ENCODE measurements around the gene PIP5K1A.
A peak's percentile ranks its signal among the peaks of the same experiment; 100 is the strongest.

PIP5K1A gene

GRCh38 chr1:151237678-151238466, 39.5 kb downstream of the PIP5K1A start:
- TF ChIP-seq CTCF (IDR thresholded peaks at IDR 0.05; ENCODE audit: borderline replicate concordance, control extremely low read depth, extremely low read depth, insufficient read depth, missing control alignments): no peak

GRCh38 chr1:151238467-151238739, 40.1 kb downstream of the PIP5K1A start:
- in situ Hi-C loops (cut with MboI; ENCODE audit: low sequenced_read_pairs, unreplicated experiment): no loop called here
- TF ChIP-seq CTCF (IDR thresholded peaks at IDR 0.05; ENCODE audit: borderline replicate concordance, control extremely low read depth, extremely low read depth, insufficient read depth, missing control alignments): no peak
- no peak for DNase-seq (ENCODE audit: low spot score)

More at GRCh38 chr1:151237678-151238466, 39.5 kb downstream of the PIP5K1A start:
- in situ Hi-C loops (cut with MboI; ENCODE audit: low sequenced_read_pairs, unreplicated experiment): no loop called here
- peak; percentile 61 for DNase-seq (ENCODE audit: low spot score)

- in situ Hi-C loops (cut with MboI; ENCODE audit: low sequenced_read_pairs, unreplicated experiment): no loop called here
- no peak for TF ChIP-seq CTCF (IDR thresholded peaks at IDR 0.05; ENCODE audit: borderline replicate concordance, control extremely low read depth, extremely low read depth, insufficient read depth, missing control alignments)
- no peak for DNase-seq (ENCODE audit: low spot score)
These were observed 44.1 kb downstream of the PIP5K1A start for GRCh38 chr1:151242442-151242841.

GRCh38 chr1:151243683-151244216, 45.4 kb downstream of the PIP5K1A start:
- in situ Hi-C loops (cut with MboI; ENCODE audit: low sequenced_read_pairs, unreplicated experiment): no loop called here
- DNase-seq (ENCODE audit: low spot score): no peak
- no peak for TF ChIP-seq CTCF (IDR thresholded peaks at IDR 0.05; ENCODE audit: borderline replicate concordance, control extremely low read depth, extremely low read depth, insufficient read depth, missing control alignments)

- no peak for DNase-seq (ENCODE audit: low spot score)
- no peak for TF ChIP-seq CTCF (IDR thresholded peaks at IDR 0.05; ENCODE audit: borderline replicate concordance, control extremely low read depth, extremely low read depth, insufficient read depth, missing control alignments)
- in situ Hi-C loops (cut with MboI; ENCODE audit: low sequenced_read_pairs, unreplicated experiment): no loop called here
These were observed 48.4 kb downstream of the PIP5K1A start for GRCh38 chr1:151246786-151247185.

- in situ Hi-C loops (cut with MboI; ENCODE audit: low sequenced_read_pairs, unreplicated experiment): no loop called here
- peak; percentile 81 for DNase-seq (ENCODE audit: low spot score)
- TF ChIP-seq CTCF (IDR thresholded peaks at IDR 0.05; ENCODE audit: borderline replicate concordance, control extremely low read depth, extremely low read depth, insufficient read depth, missing control alignments): peak; percentile 79
These were observed 53.5 kb downstream of the PIP5K1A start for GRCh38 chr1:151251656-151252470.

Measured in GM13976 (cell line).